HT1080 (cell line): ENCODE data around the gene NUP210L. TPM values are rescaled to one million over a fixed set of nuclear protein-coding genes. Genes with fewer than 3 reads are reported as not detected.
"Not testable (repeated sequence)": the region's sequence is repeated elsewhere in the genome, so short reads cannot be mapped to it uniquely, and the experiment has no call there.

ENCODE experiments used
- DNase-seq: peaks from one replicate; pipeline ENCODE4 v3.0.0-alpha.2; 2015; ENCODE audit warnings: low read depth
- total RNA-seq: library from RNA; depleted of rRNA; stranded (reverse); fragments of >200 nt; shearing (Covaris generic); gene quantifications from 2 replicates; pipeline ENCODE4 v1.2.3, GENCODE V29; 2014

The NUP210L gene
- total RNA-seq, 1 experiment from 2014 or later, result not detected

DNA sequence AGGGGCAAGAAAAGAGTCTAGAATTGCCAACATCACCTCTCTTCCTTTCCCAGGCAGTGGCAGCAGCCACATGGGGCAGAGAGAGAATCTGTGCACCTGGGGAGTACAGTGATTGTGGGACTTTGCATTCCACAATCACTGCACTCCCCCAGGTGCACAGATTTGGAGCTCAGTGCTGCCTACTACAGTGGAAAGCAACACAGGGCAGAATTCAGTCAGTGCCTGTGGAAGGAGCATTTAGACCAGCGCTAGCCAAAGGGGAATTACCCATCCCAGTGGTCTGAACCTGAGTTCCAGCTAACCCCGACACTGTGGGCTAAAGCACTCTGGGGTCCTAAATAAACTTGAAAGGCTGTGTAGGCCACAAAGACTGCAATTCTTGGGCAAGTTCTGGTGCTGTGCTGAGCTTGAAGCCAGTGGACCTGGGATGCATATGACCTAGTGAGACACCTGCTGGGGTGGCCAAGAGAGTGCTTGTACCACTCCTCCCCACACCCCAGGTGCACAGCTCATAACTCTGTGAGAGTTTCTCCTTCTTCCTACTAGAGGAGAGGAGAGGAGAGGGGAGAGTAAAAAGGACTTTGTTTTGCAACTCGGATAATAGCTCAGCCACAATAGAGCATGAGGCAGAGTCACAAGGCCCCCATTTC, 50.3 kb downstream of the NUP210L start:
- no peak for DNase-seq

DNA sequence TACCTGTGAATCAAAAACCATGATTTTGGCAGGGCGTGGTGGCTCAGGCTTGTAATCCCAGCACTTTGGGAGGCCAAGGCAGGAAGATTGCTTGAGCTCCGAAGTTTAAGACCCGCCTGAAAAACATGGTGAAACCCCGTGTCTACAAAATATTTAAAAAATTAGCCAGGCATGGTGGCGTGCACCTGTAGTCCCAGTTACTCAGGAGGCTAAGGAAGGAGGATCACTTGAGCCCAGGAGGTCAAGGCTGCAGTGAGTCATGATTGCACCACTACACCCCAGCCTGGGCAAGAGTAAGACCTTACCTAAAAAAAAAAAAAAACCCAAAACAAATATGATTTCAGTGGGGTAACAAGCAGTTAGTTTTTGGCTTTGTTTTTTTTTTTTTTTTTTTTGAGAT, 54.7 kb downstream of the NUP210L start:
- DNase-seq, result not testable (repeated sequence)

DNA sequence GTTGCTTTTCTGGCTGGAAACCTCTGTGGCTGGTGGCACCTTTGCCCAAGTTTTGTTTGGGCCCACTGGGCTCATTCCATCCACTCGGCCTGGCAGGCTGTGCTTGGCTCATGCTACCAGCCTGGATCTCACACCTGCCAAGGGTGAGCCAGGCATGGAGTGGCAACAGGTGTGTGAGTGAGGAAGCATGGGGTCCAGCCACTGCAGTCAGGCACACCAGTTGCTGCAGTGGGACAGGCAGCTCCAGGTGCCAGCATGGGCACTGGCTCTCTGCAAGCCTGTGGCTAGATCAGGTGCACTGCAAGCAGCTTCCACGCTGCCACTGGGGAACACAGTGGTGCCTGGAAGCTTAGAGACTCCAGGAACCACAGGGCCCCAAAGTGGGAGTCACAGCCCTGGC, 57.0 kb downstream of the NUP210L start:
- no peak for DNase-seq

DNA sequence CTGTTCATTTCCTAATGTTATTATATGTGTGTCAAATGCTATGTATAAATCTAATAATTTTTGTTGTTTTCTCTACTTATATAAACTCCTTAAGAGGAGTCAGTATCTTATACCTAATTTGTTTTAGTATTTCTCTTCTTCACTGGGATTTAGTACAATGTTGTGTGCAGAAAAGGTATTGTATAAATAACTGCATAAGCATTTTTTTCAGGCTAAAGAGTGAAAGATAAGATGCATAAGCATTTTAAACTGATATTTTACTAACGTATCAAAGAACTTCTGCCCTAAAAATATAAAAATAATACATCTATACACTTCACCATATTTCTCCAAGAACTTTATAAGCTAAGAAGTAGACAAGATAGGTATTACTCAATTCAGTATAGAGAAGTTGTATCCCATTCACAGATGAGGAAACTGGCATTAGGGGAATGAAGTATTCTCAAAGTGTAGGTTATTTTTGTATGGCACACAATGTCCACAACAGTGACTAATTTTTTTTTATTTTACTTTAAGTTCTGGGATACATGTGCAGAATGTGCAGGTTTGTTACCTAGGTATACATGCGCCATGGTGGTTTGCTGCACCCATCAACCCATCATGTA, 59.3 kb downstream of the NUP210L start:
- no peak for DNase-seq

GRCh38 chr1:154094411-154094810, 60.5 kb downstream of the NUP210L start:
- DNase-seq, result no peak

GRCh38 chr1:154093699-154094098, 61.2 kb downstream of the NUP210L start:
- no peak for DNase-seq

GRCh38 chr1:154091706-154092105, 63.2 kb downstream of the NUP210L start:
- no peak for DNase-seq

GRCh38 chr1:154087574-154087973, 67.3 kb downstream of the NUP210L start:
- DNase-seq, result no peak

DNA sequence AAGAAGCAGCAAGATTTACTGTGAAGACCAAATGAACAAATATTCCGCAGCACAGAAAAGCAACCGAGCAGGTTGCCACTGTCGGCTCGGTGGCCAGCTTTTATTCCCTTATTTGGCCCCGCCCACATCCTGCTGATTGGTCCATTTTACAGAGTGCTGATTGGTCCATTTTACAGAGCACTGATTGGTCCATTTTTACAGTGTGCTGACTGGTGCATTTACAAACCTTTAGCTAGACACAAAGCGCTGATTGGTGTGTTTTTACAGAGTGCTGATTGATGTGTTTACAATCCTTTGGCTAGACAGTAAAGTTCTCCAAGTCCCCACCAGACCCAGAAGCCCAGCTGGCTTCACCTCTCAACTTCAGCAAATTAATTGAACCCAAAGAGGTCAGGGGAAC, 71.8 kb downstream of the NUP210L start:
- not testable (repeated sequence) for DNase-seq

GRCh38 chr1:154081386-154082126, 73.3 kb downstream of the NUP210L start:
- no peak for DNase-seq

- no peak for DNase-seq
These were observed 78.5 kb downstream of the NUP210L start for GRCh38 chr1:154076413-154076812.

DNA sequence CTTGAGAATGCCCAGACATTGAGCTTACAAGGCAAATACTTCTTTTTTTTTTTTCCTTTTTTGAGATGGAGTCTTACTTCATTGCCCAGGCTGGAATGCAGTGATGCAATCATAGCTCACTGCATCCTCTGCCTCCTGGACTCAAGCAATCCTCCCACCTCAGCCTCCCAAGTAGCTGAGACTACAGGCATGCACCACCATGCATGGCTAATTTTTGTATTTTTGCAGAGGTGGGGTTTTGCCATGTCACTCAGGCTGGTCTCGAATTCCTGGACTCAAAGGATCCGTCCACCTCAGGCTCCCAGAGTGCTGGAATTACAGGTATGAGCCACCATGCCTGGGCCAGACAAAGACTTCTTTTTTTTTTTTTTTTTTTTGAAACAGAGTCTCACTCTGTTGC, 79.1 kb downstream of the NUP210L start:
- no peak for DNase-seq

DNA sequence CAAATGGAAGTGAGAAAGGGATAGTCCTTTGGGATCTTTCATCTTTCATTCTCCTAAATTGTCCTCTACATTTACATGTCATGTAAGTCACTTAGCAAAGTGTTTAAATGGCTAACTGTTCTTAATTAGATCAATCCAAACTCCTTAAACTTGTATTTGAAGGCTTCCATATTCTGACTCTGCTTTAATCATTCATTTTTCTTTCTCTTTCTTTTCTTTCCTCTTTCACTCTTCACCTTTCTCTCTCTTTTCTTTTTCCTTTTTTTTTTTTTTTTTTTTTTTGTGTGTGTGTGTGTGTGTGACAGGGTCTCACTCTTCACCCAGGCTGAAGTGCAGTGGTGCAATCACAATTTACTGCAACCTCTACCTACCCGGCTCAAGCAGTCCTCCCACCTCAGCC, 92.6 kb downstream of the NUP210L start:
- no peak for DNase-seq

GRCh38 chr1:154047436-154047835, 107.4 kb downstream of the NUP210L start:
- DNase-seq, result not testable (repeated sequence)

- not testable (repeated sequence) for DNase-seq
These were observed 121.2 kb downstream of the NUP210L start for GRCh38 chr1:154033697-154034096.

- no peak for DNase-seq
These were observed 134.9 kb downstream of the NUP210L start for GRCh38 chr1:154019940-154020339.

DNA sequence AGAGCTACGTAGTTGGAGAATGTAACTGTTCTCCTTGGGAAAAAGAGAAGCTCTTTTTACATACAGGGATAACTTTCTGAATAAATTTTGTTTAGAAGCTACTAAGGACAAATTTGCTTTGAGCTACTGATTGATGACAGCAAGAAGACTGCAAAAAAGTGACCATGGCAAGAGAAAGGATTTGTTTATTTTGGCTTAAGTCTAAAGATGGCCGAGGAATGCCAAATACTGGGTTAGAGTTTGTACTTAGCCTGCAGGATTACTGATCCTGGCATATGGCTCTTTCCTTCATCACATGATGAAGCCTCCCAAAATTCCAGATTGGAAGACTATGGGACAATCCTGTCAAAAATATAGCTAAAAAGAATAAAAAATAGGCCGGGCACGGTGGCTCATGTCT, 135.6 kb downstream of the NUP210L start:
- no peak for DNase-seq

- DNase-seq, result peak; percentile 36
These were observed 140.5 kb downstream of the NUP210L start for GRCh38 chr1:154014154-154014907.

- DNase-seq, result not testable (repeated sequence)
These were observed 142.3 kb downstream of the NUP210L start for GRCh38 chr1:154012543-154012942.

DNA sequence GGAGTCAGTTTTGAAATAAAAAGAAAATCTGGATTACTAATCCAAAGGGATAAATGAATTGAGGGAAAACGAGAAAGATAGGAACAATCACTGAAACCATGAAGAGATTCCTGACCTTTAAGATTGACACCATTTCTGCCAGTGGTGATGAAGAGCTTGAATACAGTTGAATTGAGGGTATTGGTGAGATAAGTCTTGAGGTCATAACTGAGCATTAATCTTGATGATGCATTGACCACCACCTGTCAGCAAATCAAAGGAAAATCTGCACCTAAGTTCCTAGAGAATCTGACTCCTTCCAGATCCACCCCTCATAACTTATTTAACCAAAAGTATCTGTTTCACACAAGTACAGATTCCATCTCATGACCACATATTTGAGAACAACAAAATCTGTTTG, 142.7 kb downstream of the NUP210L start:
- DNase-seq, result no peak

DNA sequence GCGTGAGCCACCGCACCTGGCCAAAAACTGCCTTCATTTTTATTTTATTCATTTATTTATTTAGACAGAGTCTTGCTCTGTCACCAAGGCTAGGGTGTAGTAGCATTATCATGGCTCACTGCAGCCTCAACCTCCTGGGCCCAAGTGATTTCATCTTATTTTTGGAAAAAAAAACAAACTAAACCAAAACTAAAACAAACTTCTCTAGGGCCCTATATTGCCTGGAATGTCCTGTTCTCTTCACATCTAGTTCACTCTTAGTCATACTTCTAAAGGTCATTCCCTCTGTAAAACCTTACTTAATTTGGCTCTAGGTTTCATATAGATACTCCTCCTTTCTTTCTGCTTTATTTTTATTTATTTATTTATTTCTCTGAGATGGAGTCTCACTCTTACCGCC, 148.7 kb downstream of the NUP210L start:
- no peak for DNase-seq

- DNase-seq, result no peak
These were observed 154.5 kb downstream of the NUP210L start for GRCh38 chr1:154000420-154000819.
